ENCODE results near the gene ARHGEF17.
"Not testable (repeated sequence)": the region's sequence is repeated elsewhere in the genome, so short reads cannot be mapped to it uniquely, and the experiment has no call there.

The ARHGEF17 gene

GRCh38 chr11:73308003-73308960 is at the start of gene ARHGEF17:
TSS of gene ARHGEF17 (plus strand) at chr11:73308276. CDS start at chr11:73308639, 363 bp downstream.
- DNase-seq: no peak

GRCh38 chr11:73259406-73260126 is 48.5 kb upstream of the ARHGEF17 start:
- DNase-seq: no peak

- no peak for DNase-seq
These were observed 48.0 kb upstream of the ARHGEF17 start for GRCh38 chr11:73260127-73260457.

- DNase-seq: no peak
These were observed 45.1 kb upstream of the ARHGEF17 start for GRCh38 chr11:73262851-73263495.

GRCh38 chr11:73263640-73264039 is 44.4 kb upstream of the ARHGEF17 start:
- no peak for DNase-seq

GRCh38 chr11:73265278-73265810 is 42.7 kb upstream of the ARHGEF17 start:
- no peak for DNase-seq

GRCh38 chr11:73265853-73266645 is 42.0 kb upstream of the ARHGEF17 start:
- no peak for DNase-seq

- DNase-seq: no peak
These were observed 41.4 kb upstream of the ARHGEF17 start for GRCh38 chr11:73266646-73267020.

GRCh38 chr11:73267122-73267846 is 40.8 kb upstream of the ARHGEF17 start:
- no peak for DNase-seq

GRCh38 chr11:73267906-73268540 is 40.1 kb upstream of the ARHGEF17 start:
- DNase-seq: no peak

GRCh38 chr11:73268671-73269271 is 39.3 kb upstream of the ARHGEF17 start:
- DNase-seq: no peak

- no peak for DNase-seq
These were observed 38.5 kb upstream of the ARHGEF17 start for GRCh38 chr11:73269459-73270015.

GRCh38 chr11:73270016-73270854 is 37.8 kb upstream of the ARHGEF17 start:
- no peak for DNase-seq

GRCh38 chr11:73270855-73271477 is 37.1 kb upstream of the ARHGEF17 start:
- DNase-seq: no peak

- DNase-seq: not testable (repeated sequence)
These were observed 36.6 kb upstream of the ARHGEF17 start for GRCh38 chr11:73271478-73271865.

GRCh38 chr11:73271936-73272679 is 36.0 kb upstream of the ARHGEF17 start, which contains the start of gene P2RY6:
TSS of gene P2RY6 (plus strand) at chr11:73272338. CDS start at chr11:73296519, 24,181 bp downstream.
- DNase-seq: no peak

- DNase-seq: no peak
These were observed 35.4 kb upstream of the ARHGEF17 start for GRCh38 chr11:73272680-73273038.

- no peak for DNase-seq
These were observed 34.7 kb upstream of the ARHGEF17 start for GRCh38 chr11:73273222-73273895.
